HepG2 (cell line): ENCODE measurements around the gene NAT14. TPM values are rescaled to one million over a fixed set of nuclear protein-coding genes. Genes with fewer than 3 reads are reported as not detected.
A peak's percentile ranks its signal among the peaks of the same experiment; 100 is the strongest.

Source experiments
- ASH2L ChIP-seq: fragments of 300-600, 200-600 bp; sonication (generic); IDR thresholded peaks from 2 replicates; pipeline ENCODE4 v1.7.0; 2017; ENCODE audit warnings: low read depth, mild to moderate bottlenecking, moderate library complexity, mixed read lengths, low read length; ENCODE audit not compliant: insufficient read length
- FOXJ3 ChIP-seq: sonication (generic); formaldehyde crosslinking; IDR thresholded peaks from 2 replicates; pipeline ENCODE4 v1.4.0; 2020; ENCODE audit warnings: missing genetic modification reagents, mild to moderate bottlenecking, borderline replicate concordance
- GZF1 ChIP-seq: sonication (generic); formaldehyde crosslinking; IDR thresholded peaks from 2 replicates; pipeline ENCODE4 v1.5.1; 2020; ENCODE audit warnings: mild to moderate bottlenecking, missing genetic modification reagents
- HCFC1 ChIP-seq: fragments of 150-350 bp; IDR thresholded peaks from 2 replicates; pipeline ENCODE4 v1.6.1; 2014; ENCODE audit warnings: low read depth, low read length
- HIVEP1 ChIP-seq: sonication (generic); formaldehyde crosslinking; IDR thresholded peaks from 2 replicates; pipeline ENCODE4 v1.4.0; 2020; ENCODE audit warnings: mild to moderate bottlenecking, missing genetic modification reagents
- MAFG ChIP-seq: sonication (generic); formaldehyde crosslinking; IDR thresholded peaks from 2 replicates; pipeline ENCODE4 v1.5.1; 2020; ENCODE audit warnings: mild to moderate bottlenecking, missing genetic modification reagents
- NFE2 ChIP-seq: sonication (generic); formaldehyde crosslinking; IDR thresholded peaks from 2 replicates; pipeline ENCODE4 v1.4.0; 2020; ENCODE audit warnings: missing genetic modification reagents
- RNF219 ChIP-seq: sonication (generic); formaldehyde crosslinking; IDR thresholded peaks from 2 replicates; pipeline ENCODE4 v1.5.0; 2020; ENCODE audit warnings: mild to moderate bottlenecking, missing genetic modification reagents
- SP1 ChIP-seq, 2 experiments: fragments of 450-650 bp in 1 of 2; sonication (generic) in 1 of 2; formaldehyde crosslinking in 1 of 2; IDR thresholded peaks; 2 replicates each; pipeline versions ENCODE4 v1.4.0 to v1.6.1; 2016 to 2020; ENCODE audit warnings: missing genetic modification reagents in 1 of 2
- TOE1 ChIP-seq: sonication (generic); formaldehyde crosslinking; IDR thresholded peaks from 2 replicates; pipeline ENCODE4 v1.4.0; 2020; ENCODE audit warnings: mild to moderate bottlenecking, missing genetic modification reagents
- ZFP36 ChIP-seq: fragments of 150-350 bp; IDR thresholded peaks from 2 replicates; pipeline ENCODE4 v1.6.1; 2018; ENCODE audit warnings: borderline replicate concordance, low read length, low read depth; ENCODE audit not compliant: partially characterized antibody
- ZIK1 ChIP-seq: sonication (generic); formaldehyde crosslinking; IDR thresholded peaks from 2 replicates; pipeline ENCODE4 v1.5.0; 2020; ENCODE audit warnings: mild to moderate bottlenecking, low read depth, missing genetic modification reagents, borderline replicate concordance
- ZMYM2 ChIP-seq: sonication (generic); formaldehyde crosslinking; IDR thresholded peaks from 2 replicates; pipeline ENCODE4 v1.8.0; 2022; ENCODE audit warnings: mild to moderate bottlenecking, missing genetic modification reagents
- polyA plus RNA-seq, 8 experiments: library from polyadenylated mRNA; depleted of rRNA in 3 of 8; stranded (reverse) in 7 of 8; unstranded in 1 of 8; fragments of >200 nt; fragmentation: Illumina TruSeq in 4 of 8; extraction: Trizol in 4 of 8; gene quantifications; 2 replicates each; pipeline versions ENCODE4 v1.2.1 to v1.2.3, GENCODE V29; 2011 to 2016; ENCODE audit warnings: low read depth in 4 of 8, missing spikeins in 1 of 8, mixed read lengths in 1 of 8; ENCODE audit not compliant: insufficient read depth in 1 of 8
- total RNA-seq, 5 experiments: library from RNA; depleted of rRNA; stranded (reverse); fragments of >200 nt; fragmentation: Illumina TruSeq; extraction: Trizol; gene quantifications; 2 replicates each; pipeline ENCODE4 v1.2.3, GENCODE V29; 2016; ENCODE audit warnings: low read depth in 1 of 5
- TF ChIP-seq, protein P1 (sequence below), 2 experiments: IDR thresholded peaks; 2 replicates each; pipeline ENCODE4 v1.6.1; 2011 to 2012; ENCODE audit warnings: low read length in 2 of 2, borderline replicate concordance in 1 of 2, low read depth in 1 of 2, mild to moderate bottlenecking in 1 of 2, moderate library complexity in 1 of 2
- TF ChIP-seq, protein P2 (sequence below): sonication (generic); formaldehyde crosslinking; IDR thresholded peaks from 2 replicates; pipeline ENCODE4 v1.4.0; 2020; ENCODE audit warnings: missing genetic modification reagents, borderline replicate concordance
- TF ChIP-seq, protein P3 (sequence below): sonication (generic); formaldehyde crosslinking; conservative IDR thresholded peaks from 2 replicates; pipeline ENCODE4 v1.4.0; 2020; ENCODE audit warnings: missing genetic modification reagents

Gene NAT14
- total and polyA plus RNA-seq, 2 of the 13 experiments (the other 11 are each of a cell fraction or from before 2014, with no cell fraction given) = 20.7 to 22.3 TPM

DNA sequence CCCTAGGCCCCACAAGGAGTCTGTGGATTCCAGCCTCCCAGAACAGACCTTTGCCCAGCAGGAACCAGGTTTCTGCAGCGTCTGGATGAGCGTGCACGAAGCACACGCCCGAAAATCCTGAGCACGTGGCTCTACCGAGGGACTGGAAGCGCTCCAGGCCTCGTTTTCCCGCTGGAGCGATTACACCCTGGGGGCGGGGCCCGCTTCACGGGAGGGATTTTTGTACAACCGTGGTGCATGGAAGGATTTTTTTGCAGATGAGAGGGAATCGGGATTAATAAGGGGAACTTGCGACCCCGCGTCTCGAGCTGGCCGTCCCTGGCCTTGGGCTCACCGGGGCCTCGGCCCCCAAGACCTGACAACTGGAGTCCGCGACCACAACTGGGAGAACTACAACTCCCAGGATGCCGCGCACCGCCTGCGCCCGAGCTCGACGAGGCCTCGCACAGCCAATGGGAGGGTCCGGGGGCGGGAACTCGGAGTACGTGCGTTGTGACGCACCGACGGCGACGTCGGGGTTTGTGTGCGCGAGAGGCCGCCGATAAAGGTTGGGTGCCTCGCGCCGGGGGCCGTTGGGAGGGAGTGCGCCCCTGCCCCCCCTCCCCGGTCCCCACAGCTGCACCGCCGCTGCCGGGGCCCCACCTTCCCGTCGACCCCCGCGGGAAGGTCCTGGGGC lies 8.8 kb upstream of the NAT14 start, which contains the start of gene ZNF628 (continued):
- TF ChIP-seq HIVEP1 (CRISPR knock-in tag) = peak; percentile 75; the same call in 1 of the 2 replicates
- no peak for TF ChIP-seq SP1 (IDR thresholded peaks at IDR 0.05)
- peak; percentile 94 for TF ChIP-seq SP1 (CRISPR knock-in tag; IDR thresholded peaks at IDR 0.05)
- TF ChIP-seq, protein P1, sequence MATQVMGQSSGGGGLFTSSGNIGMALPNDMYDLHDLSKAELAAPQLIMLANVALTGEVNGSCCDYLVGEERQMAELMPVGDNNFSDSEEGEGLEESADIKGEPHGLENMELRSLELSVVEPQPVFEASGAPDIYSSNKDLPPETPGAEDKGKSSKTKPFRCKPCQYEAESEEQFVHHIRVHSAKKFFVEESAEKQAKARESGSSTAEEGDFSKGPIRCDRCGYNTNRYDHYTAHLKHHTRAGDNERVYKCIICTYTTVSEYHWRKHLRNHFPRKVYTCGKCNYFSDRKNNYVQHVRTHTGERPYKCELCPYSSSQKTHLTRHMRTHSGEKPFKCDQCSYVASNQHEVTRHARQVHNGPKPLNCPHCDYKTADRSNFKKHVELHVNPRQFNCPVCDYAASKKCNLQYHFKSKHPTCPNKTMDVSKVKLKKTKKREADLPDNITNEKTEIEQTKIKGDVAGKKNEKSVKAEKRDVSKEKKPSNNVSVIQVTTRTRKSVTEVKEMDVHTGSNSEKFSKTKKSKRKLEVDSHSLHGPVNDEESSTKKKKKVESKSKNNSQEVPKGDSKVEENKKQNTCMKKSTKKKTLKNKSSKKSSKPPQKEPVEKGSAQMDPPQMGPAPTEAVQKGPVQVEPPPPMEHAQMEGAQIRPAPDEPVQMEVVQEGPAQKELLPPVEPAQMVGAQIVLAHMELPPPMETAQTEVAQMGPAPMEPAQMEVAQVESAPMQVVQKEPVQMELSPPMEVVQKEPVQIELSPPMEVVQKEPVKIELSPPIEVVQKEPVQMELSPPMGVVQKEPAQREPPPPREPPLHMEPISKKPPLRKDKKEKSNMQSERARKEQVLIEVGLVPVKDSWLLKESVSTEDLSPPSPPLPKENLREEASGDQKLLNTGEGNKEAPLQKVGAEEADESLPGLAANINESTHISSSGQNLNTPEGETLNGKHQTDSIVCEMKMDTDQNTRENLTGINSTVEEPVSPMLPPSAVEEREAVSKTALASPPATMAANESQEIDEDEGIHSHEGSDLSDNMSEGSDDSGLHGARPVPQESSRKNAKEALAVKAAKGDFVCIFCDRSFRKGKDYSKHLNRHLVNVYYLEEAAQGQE (IDR thresholded peaks at IDR 0.05; ENCODE audit: borderline replicate concordance in 1 of 2, low read depth in 1 of 2, low read length in 2 of 2) = peak in 1 of 2 experiments; percentile 9; a peak in 1 of 4 replicates
- TF ChIP-seq ZIK1 (CRISPR knock-in tag) = peak; percentile 38; the same call in 1 of the 2 replicates
- TF ChIP-seq NFE2 (CRISPR knock-in tag) = no peak
- TF ChIP-seq RNF219 = no peak
- TF ChIP-seq FOXJ3 (CRISPR knock-in tag) = 0 out of 2 replicates have a peak, but pooled peaks have one; percentile 28
- TF ChIP-seq ASH2L = peak; percentile 54
- TF ChIP-seq, protein P2, sequence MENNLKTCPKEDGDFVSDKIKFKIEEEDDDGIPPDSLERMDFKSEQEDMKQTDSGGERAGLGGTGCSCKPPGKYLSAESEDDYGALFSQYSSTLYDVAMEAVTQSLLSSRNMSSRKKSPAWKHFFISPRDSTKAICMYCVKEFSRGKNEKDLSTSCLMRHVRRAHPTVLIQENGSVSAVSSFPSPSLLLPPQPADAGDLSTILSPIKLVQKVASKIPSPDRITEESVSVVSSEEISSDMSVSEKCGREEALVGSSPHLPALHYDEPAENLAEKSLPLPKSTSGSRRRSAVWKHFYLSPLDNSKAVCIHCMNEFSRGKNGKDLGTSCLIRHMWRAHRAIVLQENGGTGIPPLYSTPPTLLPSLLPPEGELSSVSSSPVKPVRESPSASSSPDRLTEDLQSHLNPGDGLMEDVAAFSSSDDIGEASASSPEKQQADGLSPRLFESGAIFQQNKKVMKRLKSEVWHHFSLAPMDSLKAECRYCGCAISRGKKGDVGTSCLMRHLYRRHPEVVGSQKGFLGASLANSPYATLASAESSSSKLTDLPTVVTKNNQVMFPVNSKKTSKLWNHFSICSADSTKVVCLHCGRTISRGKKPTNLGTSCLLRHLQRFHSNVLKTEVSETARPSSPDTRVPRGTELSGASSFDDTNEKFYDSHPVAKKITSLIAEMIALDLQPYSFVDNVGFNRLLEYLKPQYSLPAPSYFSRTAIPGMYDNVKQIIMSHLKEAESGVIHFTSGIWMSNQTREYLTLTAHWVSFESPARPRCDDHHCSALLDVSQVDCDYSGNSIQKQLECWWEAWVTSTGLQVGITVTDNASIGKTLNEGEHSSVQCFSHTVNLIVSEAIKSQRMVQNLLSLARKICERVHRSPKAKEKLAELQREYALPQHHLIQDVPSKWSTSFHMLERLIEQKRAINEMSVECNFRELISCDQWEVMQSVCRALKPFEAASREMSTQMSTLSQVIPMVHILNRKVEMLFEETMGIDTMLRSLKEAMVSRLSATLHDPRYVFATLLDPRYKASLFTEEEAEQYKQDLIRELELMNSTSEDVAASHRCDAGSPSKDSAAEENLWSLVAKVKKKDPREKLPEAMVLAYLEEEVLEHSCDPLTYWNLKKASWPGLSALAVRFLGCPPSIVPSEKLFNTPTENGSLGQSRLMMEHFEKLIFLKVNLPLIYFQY (CRISPR knock-in tag) = peak; percentile 56; the same call in 1 of the 2 replicates
- TF ChIP-seq ZMYM2 (CRISPR knock-in tag) = peak; percentile 81
- TF ChIP-seq MAFG = no peak
- TF ChIP-seq, protein P3, sequence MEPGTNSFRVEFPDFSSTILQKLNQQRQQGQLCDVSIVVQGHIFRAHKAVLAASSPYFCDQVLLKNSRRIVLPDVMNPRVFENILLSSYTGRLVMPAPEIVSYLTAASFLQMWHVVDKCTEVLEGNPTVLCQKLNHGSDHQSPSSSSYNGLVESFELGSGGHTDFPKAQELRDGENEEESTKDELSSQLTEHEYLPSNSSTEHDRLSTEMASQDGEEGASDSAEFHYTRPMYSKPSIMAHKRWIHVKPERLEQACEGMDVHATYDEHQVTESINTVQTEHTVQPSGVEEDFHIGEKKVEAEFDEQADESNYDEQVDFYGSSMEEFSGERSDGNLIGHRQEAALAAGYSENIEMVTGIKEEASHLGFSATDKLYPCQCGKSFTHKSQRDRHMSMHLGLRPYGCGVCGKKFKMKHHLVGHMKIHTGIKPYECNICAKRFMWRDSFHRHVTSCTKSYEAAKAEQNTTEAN (CRISPR knock-in tag) = peak; percentile 79; the same call in 1 of the 2 replicates
- no peak for TF ChIP-seq TOE1 (CRISPR knock-in tag)
- TF ChIP-seq HCFC1 = peak; percentile 92
- TF ChIP-seq GZF1 (CRISPR knock-in tag) = 0 out of 2 replicates have a peak, but pooled peaks have one; percentile 64
- TF ChIP-seq ZFP36 = no peak
